Smooth muscle cell (in vitro differentiated cells): ENCODE measurements around the gene PTGFRN. TPM values are rescaled to one million over a fixed set of nuclear protein-coding genes. Genes with fewer than 3 reads are reported as not detected.

ENCODE experiments used
- DNase-seq: peaks from one replicate; lab custom pipeline; 2025; ENCODE audit not compliant: unreplicated experiment; lab: John Stamatoyannopoulos, UW
- H2AFZ ChIP-seq: fragments of 200-600 bp; sonication (generic); 2 replicates; pipeline ENCODE4 v1.6.0; 2016; ENCODE audit warnings: antibody characterized with exemption, low read depth, mild to moderate bottlenecking
- H3F3A ChIP-seq: fragments of 200-600 bp; sonication (generic); 2 replicates; pipeline ENCODE4 v1.6.0; 2017; ENCODE audit warnings: antibody characterized with exemption, low read depth
- H3K27ac ChIP-seq: fragments of 200-600 bp; sonication (generic); 2 replicates; pipeline ENCODE4 v1.5.1; 2016; ENCODE audit warnings: low read depth, mild to moderate bottlenecking
- H3K27me3 ChIP-seq: fragments of 200-600 bp; sonication (generic); 2 replicates; pipeline ENCODE4 v1.6.1; 2016; ENCODE audit warnings: low read depth, mild to moderate bottlenecking
- H3K36me3 ChIP-seq: fragments of 200-600 bp; sonication (generic); 2 replicates; pipeline ENCODE4 v1.5.1; 2016; ENCODE audit warnings: low read depth
- H3K4me1 ChIP-seq: fragments of 200-600 bp; sonication (generic); 2 replicates; pipeline ENCODE4 v1.5.1; 2016; ENCODE audit warnings: low read depth
- H3K4me2 ChIP-seq: fragments of 200-600 bp; sonication (generic); 2 replicates; pipeline ENCODE4 v1.6.0; 2016; ENCODE audit warnings: mild to moderate bottlenecking
- H3K4me3 ChIP-seq: fragments of 200-600 bp; sonication (generic); 2 replicates; pipeline ENCODE4 v1.5.1; 2016; ENCODE audit warnings: mild to moderate bottlenecking
- H3K79me2 ChIP-seq: fragments of 200-600 bp; sonication (generic); 2 replicates; pipeline ENCODE4 v1.6.0; 2016; ENCODE audit warnings: low read depth, mild to moderate bottlenecking
- H3K9ac ChIP-seq: fragments of 200-600 bp; sonication (generic); 2 replicates; pipeline ENCODE4 v1.6.0; 2016; ENCODE audit warnings: low read depth
- H3K9me3 ChIP-seq: fragments of 200-600 bp; sonication (generic); replicated peaks from 2 replicates; pipeline ENCODE4 v1.5.1; 2016; ENCODE audit warnings: low read depth
- H4K20me1 ChIP-seq: fragments of 200-600 bp; sonication (generic); 2 replicates; pipeline ENCODE4 v1.6.0; 2016; ENCODE audit warnings: low read depth
- WGBS: methylation state at CpG from one replicate; pipeline ENCODE4 v1.1.7; 2016; ENCODE audit warnings: low lambda C conversion rate; 5-methylcytosine and 5-hydroxymethylcytosine counted together
- polyA plus RNA-seq: library from polyadenylated mRNA; unstranded; fragments of >200 nt; fragmentation: Nextera tagmentation; extraction: Ambion mirVana; gene quantifications from 2 replicates; pipeline ENCODE4 v1.2.1, GENCODE V29; 2016
- total RNA-seq: library from RNA; depleted of rRNA; stranded (reverse); fragments of >200 nt; gene quantifications from 2 replicates; pipeline ENCODE4 v1.2.3, GENCODE V29; 2014
- TF ChIP-seq, protein P1 (sequence below): fragments of 200-600 bp; sonication (generic); IDR thresholded peaks from 2 replicates; pipeline ENCODE4 v1.5.1; 2017; ENCODE audit warnings: borderline replicate concordance, mild to moderate bottlenecking, antibody characterized with exemption; ENCODE audit not compliant: insufficient read depth, poor library complexity, severe bottlenecking

The PTGFRN gene
- total and polyA plus RNA-seq, 2 experiments from 2014 or later = 64.2 to 97.9 TPM

DNA sequence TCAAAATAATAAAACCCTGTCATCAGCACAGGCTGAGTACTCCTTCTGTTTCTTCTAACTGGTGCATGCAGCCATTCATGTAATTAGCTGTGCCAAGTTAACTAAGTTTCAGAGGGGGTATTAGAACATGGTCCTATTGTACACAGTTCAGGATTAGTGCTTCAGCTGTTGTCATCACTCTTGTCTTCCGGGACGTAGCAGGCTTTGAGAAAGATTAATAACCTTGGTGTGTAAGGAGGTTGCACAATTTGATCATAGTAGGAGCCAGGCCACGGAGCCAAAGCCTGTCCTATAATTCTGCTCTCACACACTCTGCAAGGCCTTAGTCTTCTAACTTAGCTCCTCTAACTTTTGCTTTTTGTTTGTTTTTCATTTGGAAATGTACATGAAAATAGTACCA, 44.7 kb downstream of the PTGFRN start:
- WGBS = 34% methylated on average over 3 of the region's 3 CpGs
- H3K36me3 ChIP-seq = peaks cover under 1% of the 10 kb centered on the region
- no peak overlapping the region for H3K9ac ChIP-seq
- no peaks in the 10 kb centered on the region for H3F3A ChIP-seq
- no peaks in the 10 kb centered on the region for H3K9me3 ChIP-seq
- H2AFZ ChIP-seq = no peak overlapping the region
- H3K79me2 ChIP-seq = peaks cover 9% of the 10 kb centered on the region
- TF ChIP-seq, protein P1, sequence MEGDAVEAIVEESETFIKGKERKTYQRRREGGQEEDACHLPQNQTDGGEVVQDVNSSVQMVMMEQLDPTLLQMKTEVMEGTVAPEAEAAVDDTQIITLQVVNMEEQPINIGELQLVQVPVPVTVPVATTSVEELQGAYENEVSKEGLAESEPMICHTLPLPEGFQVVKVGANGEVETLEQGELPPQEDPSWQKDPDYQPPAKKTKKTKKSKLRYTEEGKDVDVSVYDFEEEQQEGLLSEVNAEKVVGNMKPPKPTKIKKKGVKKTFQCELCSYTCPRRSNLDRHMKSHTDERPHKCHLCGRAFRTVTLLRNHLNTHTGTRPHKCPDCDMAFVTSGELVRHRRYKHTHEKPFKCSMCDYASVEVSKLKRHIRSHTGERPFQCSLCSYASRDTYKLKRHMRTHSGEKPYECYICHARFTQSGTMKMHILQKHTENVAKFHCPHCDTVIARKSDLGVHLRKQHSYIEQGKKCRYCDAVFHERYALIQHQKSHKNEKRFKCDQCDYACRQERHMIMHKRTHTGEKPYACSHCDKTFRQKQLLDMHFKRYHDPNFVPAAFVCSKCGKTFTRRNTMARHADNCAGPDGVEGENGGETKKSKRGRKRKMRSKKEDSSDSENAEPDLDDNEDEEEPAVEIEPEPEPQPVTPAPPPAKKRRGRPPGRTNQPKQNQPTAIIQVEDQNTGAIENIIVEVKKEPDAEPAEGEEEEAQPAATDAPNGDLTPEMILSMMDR = no peak
- H3K4me1 ChIP-seq = peaks cover 33% of the 10 kb centered on the region
- H3K27ac ChIP-seq = no peak overlapping the region
- H3K27me3 ChIP-seq = no peaks in the 10 kb centered on the region
- H3K4me3 ChIP-seq = no peak overlapping the region
- H3K4me2 ChIP-seq = no peak overlapping the region
- peaks cover 81% of the 10 kb centered on the region for H4K20me1 ChIP-seq
- DNase-seq = no peak

DNA sequence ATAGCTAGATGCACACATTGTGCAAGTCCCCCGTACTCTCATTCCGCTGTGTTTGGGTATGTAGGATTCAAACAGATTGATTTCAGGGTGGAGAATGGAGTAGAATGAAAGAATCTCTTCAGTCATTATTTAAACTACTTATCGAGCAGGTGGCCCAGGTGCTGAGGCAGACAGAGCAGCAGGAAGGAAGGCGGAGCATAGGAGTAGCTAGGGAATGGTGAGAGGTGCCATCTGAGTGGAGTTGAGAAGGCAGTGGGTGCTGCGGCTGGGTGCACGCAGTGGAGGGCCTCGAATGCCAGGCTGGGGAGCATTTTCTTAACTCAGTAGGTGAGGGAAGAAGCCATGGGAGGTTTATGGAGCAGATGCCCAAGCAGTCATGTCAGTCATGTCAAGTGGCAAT, 46.7 kb downstream of the PTGFRN start:
- Histone ChIP-seq H3K9me3 (no peaks in the 10 kb centered on the region), H3K36me3 (no peaks in the 10 kb centered on the region), H3F3A (no peaks in the 10 kb centered on the region), H3K79me2 (peaks cover 9% of the 10 kb centered on the region), H3K4me1 (peaks cover 14% of the 10 kb centered on the region), H2AFZ (no peak overlapping the region), H3K9ac (no peak overlapping the region), H3K4me2 (no peak overlapping the region), H3K27ac (no peak overlapping the region), H3K4me3 (no peak overlapping the region), H3K27me3 (no peaks in the 10 kb centered on the region), H4K20me1 (peaks cover 82% of the 10 kb centered on the region)
- WGBS = over 99% methylated on average over 7 of the region's 7 CpGs
- no peak for DNase-seq
- TF ChIP-seq, protein P1 = no peak

DNA sequence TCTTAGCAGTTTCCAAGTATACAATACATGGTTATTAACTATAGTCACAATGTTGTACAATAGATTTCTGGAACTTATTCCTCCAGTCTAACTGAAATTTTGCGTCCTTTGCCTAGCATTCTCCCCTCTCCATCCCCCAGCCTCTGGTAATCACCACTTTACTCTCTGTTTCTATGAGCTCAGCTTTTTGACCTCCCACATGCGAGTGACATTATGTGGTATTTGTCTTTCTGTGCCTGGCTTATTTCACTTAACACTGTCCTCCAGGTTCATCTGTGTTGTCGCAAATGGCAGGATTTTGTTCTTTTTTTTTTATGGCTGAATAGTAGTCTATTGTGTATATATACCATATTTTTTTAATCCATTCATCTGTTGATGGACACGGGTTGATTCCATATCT, 47.9 kb downstream of the PTGFRN start:
- Histone ChIP-seq H3K79me2 (peaks cover 9% of the 10 kb centered on the region), H3K4me1 (peaks cover 8% of the 10 kb centered on the region), H3K4me2 (no peak overlapping the region), H3F3A (no peaks in the 10 kb centered on the region), H3K27ac (no peak overlapping the region), H3K9me3 (no peaks in the 10 kb centered on the region), H3K9ac (no peak overlapping the region), H4K20me1 (peaks cover 73% of the 10 kb centered on the region), H3K27me3 (no peaks in the 10 kb centered on the region), H3K4me3 (no peak overlapping the region), H2AFZ (no peak overlapping the region), H3K36me3 (no peaks in the 10 kb centered on the region)
- TF ChIP-seq, protein P1 = no peak
- DNase-seq = no peak
- 30% methylated on average over 4 of the region's 4 CpGs for WGBS

DNA sequence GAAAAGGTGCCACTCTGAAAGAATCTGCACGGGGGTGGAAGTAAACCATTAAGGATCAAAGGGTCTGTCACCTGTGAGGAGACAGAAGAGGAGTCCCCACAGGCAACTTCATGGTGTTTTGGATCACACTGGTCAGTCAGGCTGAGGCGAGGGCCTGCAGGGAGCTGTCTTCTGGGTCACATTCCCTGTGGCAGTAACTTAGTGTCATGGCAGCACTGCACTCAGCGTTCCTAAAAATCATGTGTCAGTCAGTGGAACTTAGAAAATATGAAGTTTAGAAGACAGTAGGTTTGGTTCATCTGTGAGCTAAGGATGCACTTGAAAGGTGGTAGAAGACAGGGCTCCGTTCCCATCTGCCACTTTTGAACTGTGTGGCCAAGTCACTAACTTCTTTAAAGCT, 48.4 kb downstream of the PTGFRN start:
- Histone ChIP-seq H3K4me1 (peaks cover 4% of the 10 kb centered on the region), H3K9ac (no peak overlapping the region), H3K79me2 (peaks cover 9% of the 10 kb centered on the region), H3K27me3 (no peaks in the 10 kb centered on the region), H3K4me2 (no peak overlapping the region), H3K4me3 (no peak overlapping the region), H3F3A (no peaks in the 10 kb centered on the region), H4K20me1 (peaks cover 73% of the 10 kb centered on the region), H3K27ac (no peak overlapping the region), H3K36me3 (no peaks in the 10 kb centered on the region), H2AFZ (no peak overlapping the region), H3K9me3 (no peaks in the 10 kb centered on the region)
- 79% methylated on average over 4 of the region's 4 CpGs for WGBS
- TF ChIP-seq, protein P1 = no peak
- DNase-seq = no peak
